GM18505 (cell line): ENCODE measurements around the gene PIP5K1C.

ENCODE experiments used
- ATAC-seq: cut with Tn5 transposase; IDR thresholded peaks from one replicate; pipeline ENCODE4 v1.9.1; 2021; ENCODE audit not compliant: unreplicated experiment
- POLR2A ChIP-seq: IDR thresholded peaks from 4 replicates; pipeline ENCODE4 v1.6.1; 2011; ENCODE audit warnings: borderline replicate concordance; ENCODE audit not compliant: insufficient read depth, insufficient read length; ENCODE audit errors: extremely low read depth

Gene PIP5K1C

GRCh38 chr19:3661284-3662238 is 38.7 kb downstream of the PIP5K1C start:
- no peak for ATAC-seq
- no peak for TF ChIP-seq POLR2A

- ATAC-seq = no peak
- no peak for TF ChIP-seq POLR2A
These were observed 39.6 kb downstream of the PIP5K1C start for GRCh38 chr19:3660493-3661219.

GRCh38 chr19:3659746-3660112 is 40.5 kb downstream of the PIP5K1C start:
- TF ChIP-seq POLR2A = no peak
- no peak for ATAC-seq

GRCh38 chr19:3658870-3659745 is 41.2 kb downstream of the PIP5K1C start:
- TF ChIP-seq POLR2A = no peak
- no peak for ATAC-seq

GRCh38 chr19:3658004-3658869 is 42.0 kb downstream of the PIP5K1C start:
- no peak for ATAC-seq
- TF ChIP-seq POLR2A = no peak

GRCh38 chr19:3657395-3657769 is 42.9 kb downstream of the PIP5K1C start:
- no peak for TF ChIP-seq POLR2A
- ATAC-seq = no peak

GRCh38 chr19:3656747-3657394 is 43.4 kb downstream of the PIP5K1C start:
- ATAC-seq = no peak
- TF ChIP-seq POLR2A = no peak

GRCh38 chr19:3656073-3656746 is 44.1 kb downstream of the PIP5K1C start:
- no peak for ATAC-seq

GRCh38 chr19:3655402-3656072 is 44.7 kb downstream of the PIP5K1C start:
- ATAC-seq = no peak
- no peak for TF ChIP-seq POLR2A

More at GRCh38 chr19:3656073-3656746, 44.1 kb downstream of the PIP5K1C start:
- no peak for TF ChIP-seq POLR2A

GRCh38 chr19:3653865-3654513 is 46.3 kb downstream of the PIP5K1C start:
- no peak for TF ChIP-seq POLR2A

More at GRCh38 chr19:3653865-3654513, 46.3 kb downstream of the PIP5K1C start:
- ATAC-seq = no peak
